Measurements from ENCODE around the gene CCDC24. TPM values are rescaled to one million over a fixed set of nuclear protein-coding genes. Genes with fewer than 3 reads are reported as not detected.
A peak's percentile ranks its signal among the peaks of the same experiment; 100 is the strongest.

CCDC24 gene
- polyA plus RNA-seq, 1 donor, result 1.9 TPM

DNA sequence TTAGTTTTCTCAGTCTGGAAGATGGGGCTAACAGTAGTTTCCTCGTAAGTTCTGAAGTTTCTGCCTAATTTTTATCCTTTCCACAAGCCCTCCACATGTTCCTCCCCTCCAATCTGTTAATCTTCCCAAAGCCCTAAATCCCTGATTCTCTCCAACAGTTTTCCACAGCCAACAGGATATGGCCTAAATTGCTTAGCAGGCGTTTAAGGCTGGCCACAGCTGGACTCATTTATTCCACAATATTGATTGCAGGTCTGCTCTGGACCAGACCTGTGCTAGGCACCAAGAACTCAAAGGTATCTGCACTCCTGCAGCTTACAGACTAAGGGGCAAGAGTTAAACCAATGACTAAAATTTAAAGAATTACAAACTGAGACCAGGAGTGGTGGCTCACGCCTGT lies 35.9 kb downstream of the CCDC24 start:
- no peak for DNase-seq

DNA sequence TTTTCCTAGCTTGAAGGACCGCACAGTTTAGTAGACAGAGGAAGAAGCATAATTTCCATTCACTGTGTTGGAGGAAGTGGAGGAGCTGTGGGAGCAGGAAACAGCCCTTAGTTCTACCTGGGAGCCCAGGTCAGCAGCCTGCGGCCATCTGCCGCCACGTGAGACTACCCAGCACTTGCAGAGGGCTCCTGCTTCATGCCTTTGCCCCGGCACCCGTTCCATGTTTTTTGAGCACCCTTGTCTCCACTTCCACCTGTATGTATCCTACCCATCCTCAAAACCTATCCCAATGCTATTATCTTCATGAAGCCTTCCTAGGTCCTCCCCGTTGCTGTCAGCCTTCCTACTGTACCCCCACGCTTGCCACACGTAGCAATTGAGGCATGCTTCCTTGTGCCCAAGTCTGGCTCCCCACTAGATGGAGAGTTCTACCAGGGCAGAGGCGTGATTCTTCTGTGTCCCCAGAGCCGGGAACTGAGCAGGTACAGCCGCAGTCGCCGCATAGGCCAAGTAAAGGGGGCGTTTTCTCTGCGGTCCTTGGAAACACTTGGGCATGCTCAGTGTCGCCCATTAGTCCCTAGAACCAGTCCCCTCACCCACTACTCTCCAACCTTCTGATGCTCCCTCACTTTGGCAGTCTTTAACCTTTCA lies 38.0 kb downstream of the CCDC24 start:
- no peak for DNase-seq

DNA sequence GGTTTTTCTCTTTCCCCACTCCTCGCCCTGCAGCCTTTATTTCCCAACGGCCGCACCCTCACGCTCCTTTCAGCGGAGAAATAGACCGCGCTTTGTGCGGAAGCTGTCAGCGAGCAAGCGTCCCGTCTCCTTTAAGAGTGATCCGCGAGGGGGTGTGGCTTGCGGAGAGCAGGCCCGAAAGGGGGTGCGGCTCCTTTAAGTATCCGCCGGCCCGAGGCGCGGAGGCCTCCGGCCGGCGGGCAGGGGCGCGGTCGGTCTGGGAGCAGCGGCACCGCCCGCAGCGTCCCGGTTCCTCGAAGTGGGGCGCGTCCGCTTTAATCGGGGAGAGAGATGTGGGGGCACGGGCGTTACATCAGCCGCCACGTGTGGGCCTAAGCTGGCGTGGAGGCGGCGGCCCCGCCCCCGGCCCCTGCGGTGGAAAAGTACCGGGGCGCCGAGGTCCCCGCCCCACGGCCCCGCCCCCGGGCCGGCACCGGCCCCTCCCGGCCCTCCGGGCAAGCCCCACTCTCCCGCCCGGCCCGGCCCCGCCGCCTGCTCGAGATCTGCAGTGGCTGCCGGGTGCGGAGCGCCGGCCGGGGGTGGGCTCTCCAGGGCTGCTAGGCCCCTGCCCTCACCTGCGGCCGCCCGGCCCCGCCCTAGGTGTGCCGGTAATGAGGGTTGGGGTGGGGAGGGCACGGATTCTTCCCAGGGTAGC lies 38.7 kb downstream of the CCDC24 start:
- DNase-seq, result peak; percentile 87

DNA sequence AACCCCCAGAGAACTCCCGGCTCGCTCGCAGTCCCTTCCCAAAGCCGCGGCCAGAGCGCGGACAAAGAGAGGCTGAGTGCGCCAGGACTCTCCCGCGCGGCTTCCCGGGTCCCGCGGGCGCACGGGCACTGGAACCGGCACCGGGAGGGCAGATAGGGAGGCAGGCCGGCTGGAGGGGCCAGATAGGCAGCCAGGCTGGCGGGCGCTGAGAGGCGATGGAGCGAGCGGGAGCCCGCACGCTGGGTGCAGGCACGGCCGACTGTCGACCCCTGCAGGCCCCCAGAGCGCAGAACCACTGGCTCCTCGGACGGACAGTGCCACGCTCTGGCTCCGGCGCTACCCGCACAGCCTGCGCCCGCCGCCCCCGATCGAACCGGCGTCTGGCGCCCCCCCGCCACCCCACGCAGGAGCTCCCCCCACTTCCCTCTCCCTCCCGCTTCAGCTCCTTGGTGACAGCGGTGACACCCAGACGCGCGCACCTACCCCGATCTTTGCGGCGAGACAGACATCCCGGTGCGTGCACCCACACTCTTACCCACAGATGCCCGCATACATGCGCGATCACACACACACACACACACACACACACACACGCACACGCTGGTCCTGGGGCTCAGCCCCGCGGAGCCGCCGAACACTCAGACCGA lies 39.3 kb downstream of the CCDC24 start:
- DNase-seq, result peak; percentile 40

DNA sequence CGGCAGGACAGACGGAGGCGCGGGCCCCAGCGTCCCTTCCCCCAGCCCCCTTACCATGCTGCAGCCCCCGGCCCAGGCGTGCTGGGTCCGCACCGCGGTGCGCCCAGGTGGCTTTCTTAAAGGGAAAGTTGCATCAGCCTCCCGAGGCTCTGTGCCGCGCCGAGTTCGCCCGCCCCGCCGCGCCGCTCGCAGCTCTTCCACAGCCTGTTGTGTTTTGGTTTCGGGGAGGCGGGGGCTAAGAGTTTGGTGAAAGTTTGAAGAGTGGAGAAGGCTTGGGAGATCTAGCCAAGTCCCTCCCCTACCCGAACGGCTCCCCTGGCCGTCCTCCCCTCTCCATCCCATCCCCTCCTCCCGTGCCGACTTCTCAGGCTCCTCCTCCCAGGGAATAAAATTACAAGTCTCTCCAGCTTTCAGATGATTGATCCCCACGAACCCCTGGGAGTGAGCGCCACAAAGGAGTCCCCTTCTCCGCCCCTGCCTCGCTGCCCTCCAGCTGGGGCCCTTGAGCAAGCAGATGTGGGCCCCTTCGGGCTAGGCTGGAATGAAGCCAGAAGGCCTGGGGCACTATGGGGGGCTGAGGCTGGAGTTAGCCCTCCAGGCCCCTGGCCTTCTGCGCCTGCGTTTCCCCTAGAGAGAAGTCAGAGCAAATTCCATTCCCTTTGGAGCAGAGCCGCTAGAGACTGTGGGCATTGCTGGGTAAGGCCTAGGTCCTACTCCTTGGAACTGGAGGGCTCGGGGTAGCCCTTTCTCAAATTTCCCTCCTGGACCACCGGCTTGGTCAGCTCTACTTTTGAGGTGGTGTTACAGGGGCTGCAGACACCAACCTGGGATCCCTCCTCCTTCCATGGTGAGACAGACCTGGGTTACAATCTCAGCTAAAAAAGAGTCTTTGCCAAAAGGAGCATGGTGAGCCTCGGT lies 40.1 kb downstream of the CCDC24 start, which contains the start of gene SLC6A9:
SLC6A9 (minus strand) TSS at position 211 of the 918 bp plus-strand sequence. CDS start 7,185 bp downstream, outside the sequence.
- DNase-seq, result peak; percentile 64

DNA sequence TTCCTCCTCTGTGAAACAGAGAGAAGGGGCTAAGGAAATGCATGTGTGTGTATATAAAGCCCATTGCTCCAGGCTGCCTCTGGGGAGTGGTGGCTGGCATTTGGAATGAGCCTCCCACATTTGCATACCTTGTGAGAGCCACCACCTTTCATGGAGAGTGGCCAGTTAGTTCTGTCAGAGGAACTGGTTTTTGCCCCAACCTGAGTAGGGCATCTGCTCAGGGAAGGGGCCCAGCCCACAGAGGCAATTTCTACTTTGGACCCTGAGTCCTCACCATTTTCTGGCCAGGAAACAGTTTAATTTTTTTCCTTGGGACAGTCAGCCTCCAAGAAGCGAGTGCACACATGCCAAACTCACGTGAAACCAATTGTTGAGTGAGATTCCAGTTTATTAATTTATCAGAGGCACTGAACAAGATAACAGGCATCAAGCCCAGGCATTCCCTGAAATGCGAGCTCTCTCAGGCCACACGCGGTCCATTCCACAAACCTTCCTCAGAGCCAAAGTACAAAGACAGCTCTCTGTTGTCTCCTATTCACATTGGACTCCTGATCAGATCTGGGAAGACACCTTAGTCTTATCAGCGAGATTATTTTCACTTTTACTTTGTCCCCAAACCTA lies 40.9 kb downstream of the CCDC24 start:
- DNase-seq, result no peak

DNA sequence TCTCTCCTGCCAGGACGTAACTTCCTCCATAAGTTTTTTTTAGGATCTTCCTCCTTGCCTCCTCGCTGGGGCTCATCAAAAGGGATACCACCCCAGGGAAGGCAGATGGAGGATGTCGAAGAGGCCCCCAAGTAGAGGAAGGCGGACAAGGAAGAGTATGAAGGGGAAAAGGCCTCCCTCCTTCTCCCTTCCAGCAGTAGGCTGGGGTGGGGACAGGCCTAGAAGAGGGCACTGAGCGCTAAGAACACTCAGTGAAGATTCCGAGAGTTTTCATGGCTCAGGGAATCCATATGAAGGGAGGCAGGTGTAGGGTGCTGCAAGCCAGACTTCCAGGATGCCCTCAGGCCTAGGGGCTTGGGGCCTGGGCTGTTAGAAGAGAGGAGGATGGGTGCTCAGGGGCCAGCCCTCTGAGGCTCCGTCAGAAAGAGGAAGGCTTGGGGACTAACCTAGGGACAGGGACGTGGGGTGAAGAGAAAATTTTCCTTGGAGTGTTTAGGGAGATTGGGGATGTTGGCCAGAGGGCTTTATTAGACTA lies 41.7 kb downstream of the CCDC24 start:
- DNase-seq, result no peak

DNA sequence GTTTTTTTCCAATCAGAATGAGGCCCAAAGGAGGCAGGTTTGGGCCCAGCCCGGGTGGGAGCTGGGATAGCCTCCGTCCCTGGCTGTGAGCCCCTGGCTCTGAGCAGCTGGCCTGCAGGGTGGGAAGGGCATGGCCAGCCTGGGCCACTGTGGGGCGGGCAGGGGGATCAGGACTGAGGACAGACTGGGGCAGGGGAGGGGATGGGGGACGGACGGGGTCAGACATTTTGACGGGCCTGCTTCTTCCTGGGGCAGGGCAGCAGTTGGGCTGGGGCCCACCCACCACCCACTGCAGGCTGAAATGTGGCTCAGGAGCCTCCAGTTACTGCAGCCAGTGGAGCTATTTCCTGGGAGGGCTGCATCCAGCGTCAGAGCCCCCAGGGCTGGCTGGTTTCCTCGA lies 42.4 kb downstream of the CCDC24 start:
- DNase-seq, result no peak

DNA sequence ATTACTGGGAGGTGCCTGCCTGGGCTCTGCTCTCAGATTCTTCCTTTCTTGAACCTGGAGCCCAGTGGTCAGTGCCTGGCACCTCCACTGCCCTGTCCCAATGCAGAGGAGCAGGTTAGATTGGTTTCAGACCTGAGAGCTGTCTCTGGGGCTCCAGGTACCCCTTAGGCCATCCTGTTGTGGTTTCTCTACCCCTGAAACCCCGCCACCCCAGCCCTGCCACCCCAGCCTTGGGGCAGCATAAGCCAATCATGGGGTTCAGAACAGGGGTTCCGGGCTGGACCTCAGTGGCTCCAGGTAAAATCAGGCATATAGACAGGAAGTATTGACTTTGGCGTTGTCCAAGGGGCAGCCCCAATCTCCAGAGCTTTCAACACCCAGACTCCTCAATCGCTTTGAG lies 43.0 kb downstream of the CCDC24 start:
- DNase-seq, result no peak

DNA sequence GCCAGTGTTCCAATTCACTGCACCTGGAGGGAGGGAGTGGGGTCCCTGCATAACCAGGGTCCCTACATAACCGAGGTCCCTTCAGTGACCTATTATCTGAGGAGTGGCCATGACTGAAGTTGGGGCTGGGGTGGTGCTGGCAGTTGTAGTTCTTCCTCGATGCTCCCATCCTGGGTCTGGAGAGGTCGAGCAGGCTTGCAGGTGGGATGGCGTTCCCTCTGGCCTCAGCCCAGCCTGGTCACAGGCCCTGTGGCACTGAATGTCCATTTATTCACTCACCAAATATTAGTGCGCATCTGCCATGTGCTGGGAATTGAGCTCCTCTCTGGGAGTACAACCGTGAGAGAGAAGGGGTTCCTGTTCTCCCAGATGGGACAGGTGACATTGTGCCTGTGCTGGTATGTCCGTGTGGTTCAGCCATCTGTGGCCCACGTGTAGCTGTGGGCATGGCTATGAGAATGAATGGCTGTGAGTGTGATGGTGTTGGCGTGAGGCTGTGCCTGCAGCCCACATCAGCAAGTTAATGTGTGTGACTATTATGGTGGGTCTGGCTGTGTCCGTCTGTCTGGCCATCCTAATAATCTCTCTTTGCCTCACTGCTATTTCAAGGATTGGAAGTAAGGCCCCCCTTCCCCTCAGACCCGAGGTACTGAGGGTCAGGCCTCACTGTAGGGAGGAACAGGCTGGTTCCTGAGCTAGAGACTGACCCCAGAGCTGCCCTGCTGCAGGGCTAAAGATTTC lies 43.7 kb downstream of the CCDC24 start:
- DNase-seq, result no peak

DNA sequence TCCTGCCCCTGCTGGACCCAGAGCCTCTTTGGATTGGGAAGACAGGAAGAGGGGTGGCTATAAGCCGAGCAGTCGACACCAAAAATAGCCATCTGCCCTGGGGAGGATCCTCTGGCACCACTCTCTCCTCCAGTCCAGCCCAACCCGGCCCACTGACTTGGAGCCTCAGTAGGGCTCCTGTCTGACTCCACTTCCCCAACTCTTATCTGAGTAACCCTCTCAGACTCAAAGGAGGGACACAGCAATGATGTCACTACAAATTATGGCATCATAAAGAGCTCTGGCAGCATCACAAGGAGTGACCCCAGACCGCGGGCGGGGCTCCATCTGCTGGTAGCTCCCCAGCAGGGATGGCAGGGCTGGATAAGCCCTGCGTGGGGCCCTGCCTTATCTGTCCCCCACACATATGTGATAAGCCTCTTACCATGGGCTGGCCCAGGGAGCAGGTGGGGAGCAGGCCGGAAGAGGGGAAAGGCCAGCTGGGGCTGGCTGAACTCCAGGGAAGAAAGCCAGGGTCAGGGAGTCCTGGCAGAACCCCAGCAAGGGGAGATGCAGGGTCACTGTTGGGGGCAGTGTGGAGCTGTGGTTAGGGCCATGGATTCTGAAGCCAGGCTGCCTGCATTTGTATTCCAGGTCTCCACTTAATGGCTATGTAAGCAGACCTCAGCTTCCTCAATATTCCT lies 44.5 kb downstream of the CCDC24 start:
- peak; percentile 15 for DNase-seq

DNA sequence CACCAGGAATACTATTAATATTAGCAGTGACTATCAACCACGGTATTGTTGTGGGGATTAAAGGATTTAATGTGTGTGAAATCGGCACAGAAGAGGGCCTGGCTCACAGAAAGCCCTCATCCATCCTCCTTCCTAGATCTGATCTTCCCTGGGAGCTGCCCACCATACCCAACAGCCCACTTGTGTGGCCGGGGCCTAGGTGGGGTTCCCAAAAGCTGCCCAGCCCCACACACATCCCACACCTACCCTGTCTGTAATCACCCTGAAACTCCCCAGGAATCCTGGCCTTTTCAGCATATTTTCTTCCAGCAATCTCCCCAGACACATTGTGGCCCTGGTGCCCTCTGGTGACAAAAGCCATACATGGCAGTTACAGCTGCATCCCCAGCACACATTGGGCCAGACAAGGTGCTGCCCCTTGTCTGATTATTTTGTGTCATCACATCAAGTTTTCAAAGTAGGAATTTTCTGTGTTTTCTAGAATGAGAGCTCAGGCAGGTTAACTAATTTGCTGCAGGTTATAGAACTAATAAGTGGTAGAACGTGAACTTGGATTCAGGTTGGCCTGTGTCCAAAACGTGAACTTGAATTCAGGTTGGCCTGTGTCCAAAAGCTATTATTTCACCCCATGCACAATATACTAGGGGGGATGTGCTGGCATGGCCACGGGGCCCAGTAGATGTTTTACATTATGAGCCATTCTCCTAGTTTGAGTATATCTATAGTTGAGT lies 45.2 kb downstream of the CCDC24 start:
- DNase-seq, result peak; percentile 47

DNA sequence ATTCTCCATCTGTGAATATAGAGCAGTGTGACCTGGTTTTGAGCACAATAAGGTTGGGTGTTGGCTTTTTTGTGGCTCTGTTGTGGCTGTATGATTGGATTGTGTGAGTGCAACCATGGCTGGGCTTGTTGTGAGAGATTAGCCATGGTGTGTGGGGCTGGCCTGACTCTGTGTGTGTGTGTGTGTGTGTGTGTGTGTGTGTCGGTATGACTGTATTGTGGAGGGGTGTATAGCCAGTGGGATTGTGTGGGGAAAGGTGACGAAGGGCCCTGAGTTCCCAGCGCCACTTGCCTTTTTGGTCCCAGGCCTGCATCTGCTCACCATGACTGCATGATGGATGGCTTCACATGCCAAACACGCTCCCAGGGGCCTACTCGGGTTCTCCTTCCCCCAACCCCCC lies 45.8 kb downstream of the CCDC24 start:
- DNase-seq, result no peak

DNA sequence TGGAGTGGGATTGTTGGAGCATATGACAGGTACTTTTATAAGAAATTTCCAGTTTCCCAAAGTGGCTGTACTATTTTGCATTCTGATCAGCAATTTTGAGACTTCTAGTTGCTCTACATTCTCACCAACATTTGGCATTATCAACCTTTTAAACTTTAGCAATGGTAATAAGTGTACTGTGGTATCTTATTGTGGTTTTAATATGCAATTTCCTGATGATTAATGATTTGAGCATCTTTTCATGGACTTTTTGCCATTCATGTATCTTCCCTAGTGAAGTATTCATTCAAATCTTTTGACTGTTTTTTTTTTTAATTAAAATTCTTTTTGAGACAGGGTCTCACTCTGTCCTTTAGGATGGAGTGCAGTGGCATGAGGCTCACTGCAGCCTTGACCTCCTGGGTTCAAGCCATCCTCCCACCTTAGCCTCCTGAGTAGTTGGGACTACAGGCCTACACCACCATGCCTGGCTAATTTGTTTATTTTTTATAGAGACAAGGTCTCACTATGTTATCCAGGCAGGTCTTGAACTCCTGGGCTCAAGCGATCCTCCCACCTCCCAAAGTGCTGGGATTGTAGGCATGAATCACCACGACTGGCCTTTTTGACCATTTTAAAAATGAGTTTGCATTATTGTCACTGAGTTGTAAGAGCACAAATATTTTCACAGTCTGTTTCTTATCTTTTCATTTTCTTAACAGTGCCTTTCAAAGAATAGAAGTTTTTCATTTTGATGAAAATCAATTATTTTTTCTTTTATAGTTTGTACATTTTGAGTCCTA lies 47.7 kb downstream of the CCDC24 start:
- DNase-seq, result no peak

DNA sequence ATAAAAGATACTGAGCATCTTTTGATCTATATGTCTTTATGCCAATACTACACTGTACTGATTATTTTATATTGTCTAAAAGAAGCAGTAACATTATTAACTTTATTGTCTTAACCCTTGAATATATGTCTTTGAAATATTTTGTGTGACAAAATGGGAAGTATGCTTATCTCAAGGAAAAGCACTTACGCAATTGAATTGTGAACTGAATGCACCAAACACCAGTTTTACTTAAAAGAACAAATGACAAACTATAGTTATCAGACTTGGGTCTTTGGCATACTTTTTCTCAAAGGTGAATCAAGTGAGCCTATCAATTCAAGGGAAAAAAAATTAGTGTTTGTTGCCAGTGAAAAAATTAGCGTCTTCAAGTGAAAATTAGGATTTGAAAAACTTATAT lies 49.0 kb downstream of the CCDC24 start:
- DNase-seq, result no peak

DNA sequence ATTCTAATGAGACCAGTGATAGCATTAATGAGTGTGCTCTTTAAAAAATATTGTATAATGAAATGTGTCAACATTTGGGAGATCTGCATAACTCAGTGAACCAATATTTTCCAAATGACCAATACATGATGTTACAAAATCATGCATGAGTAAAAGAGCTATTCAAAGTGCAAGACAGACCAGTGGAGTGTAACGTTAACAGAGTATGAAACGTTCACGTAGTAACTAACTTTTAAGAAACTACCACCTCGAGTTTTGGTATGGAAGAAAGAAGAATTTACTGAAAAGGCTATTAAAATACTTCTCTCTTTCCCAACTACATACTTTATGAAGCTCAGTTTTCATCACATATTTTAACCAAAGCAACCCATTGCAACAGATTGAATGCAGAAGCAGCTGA lies 49.4 kb downstream of the CCDC24 start:
- DNase-seq, result no peak

DNA sequence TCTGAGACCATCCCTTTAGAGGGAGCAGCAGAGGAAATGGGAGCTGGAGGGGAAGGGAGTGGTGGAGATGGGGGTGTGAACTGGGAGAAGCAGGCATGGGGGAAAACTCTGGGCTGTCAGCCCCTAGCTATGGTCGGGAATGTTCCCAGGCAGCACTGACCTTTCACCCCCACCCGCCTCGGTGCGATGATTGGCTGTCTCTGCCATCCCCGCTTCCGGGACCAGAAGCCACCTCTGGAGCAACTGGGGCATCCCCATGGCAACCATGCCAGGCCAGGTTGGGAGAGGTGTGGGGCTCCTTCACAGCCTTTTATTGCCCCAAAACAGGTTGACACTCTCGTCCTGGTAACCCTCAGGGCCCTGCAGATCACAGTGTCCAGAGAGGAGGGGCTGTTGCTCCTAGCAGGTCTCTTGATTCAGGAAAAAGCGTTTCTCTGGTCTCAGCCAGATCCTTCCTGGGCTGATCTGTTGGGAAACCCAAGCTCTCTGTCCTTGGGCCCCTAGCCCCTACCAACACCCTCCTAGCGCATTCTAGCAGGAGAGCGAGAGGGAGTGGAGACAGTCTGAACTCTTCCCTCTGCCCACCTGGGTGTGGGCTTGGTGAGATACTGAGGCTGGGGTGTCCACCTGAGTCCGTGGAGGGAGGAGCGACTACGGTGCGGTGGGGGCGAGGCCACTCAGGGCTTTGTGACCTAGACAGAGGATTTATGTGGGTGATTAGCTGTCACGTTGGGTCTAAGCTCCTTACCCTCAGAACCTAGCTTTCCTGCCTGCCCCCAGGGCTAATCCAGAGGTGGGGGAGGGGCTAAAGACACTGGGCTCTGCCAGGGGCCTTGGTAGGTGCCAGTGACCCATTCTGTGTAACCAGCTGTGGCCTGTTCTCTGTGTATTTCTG lies 52.0 kb downstream of the CCDC24 start:
- no peak for DNase-seq

Measured in hindlimb muscle (tissue), 1 donor.